A549 (cell line): Measurements from ENCODE around the gene BCL11B. TPM values are rescaled to one million over a fixed set of nuclear protein-coding genes. Genes with fewer than 3 reads are reported as not detected.

Source experiments
- ATAC-seq, 2 experiments: fragments of 200-7000 bp in 1 of 2; fragments of >200 bp in 1 of 2; cut with Nextera tagmentation in 1 of 2; cut with Tn5 transposase in 1 of 2; 3 replicates each; pipeline versions ENCODE4 v1.8.0 to v1.9.1; 2018 to 2020; ENCODE audit warnings: mild to moderate bottlenecking in 1 of 2, moderate library complexity in 1 of 2
- CTCF ChIA-PET: fragments of 300-600 bp; sonication (Branson Sonifier 250); formaldehyde crosslinking; extraction: SDS; loops from one replicate; lab custom pipeline; 2021; ENCODE audit warnings: antibody characterized with exemption, inconsistent platforms; lab: Yijun Ruan, JAX
- POLR2A ChIA-PET: fragments of 350-600 bp; formaldehyde crosslinking; extraction: SDS; loops from one replicate; lab custom pipeline; 2021; ENCODE audit warnings: antibody characterized with exemption, inconsistent platforms; lab: Yijun Ruan, JAX
- DNase-seq, 2 experiments: peaks; one replicate each; pipeline versions ENCODE4 v3.0.0 to v3.0.0-alpha.2; 2011 to 2016; ENCODE audit warnings: low read depth in 1 of 2, low spot score in 1 of 2
- FAIRE-seq: peaks from 2 replicates; lab custom pipeline; 2011; peaks lifted over from hg19 to GRCh38; lab: Jason Lieb, UNC
- H3K27ac ChIP-seq, 2 experiments: fragments of >200 bp; sonication (Bioruptor Twin); formaldehyde crosslinking; 3 replicates each; pipeline ENCODE4 v1.5.1; 2016 to 2017
- H3K4me1 ChIP-seq: fragments of >200 bp; sonication (Bioruptor Twin); formaldehyde crosslinking; 3 replicates; pipeline ENCODE4 v1.6.1; 2016
- H3K4me2 ChIP-seq: fragments of >200 bp; sonication (Bioruptor Twin); formaldehyde crosslinking; 3 replicates; pipeline ENCODE4 v1.6.1; 2016
- H3K4me3 ChIP-seq: fragments of >200 bp; sonication (Bioruptor Twin); formaldehyde crosslinking; 3 replicates; pipeline ENCODE4 v1.5.1; 2016
- H3K9me3 ChIP-seq: fragments of >200 bp; sonication (Bioruptor Twin); formaldehyde crosslinking; 3 replicates; pipeline ENCODE4 v1.6.1; 2016
- CHD2 ChIP-seq: fragments of 150-350 bp; IDR thresholded peaks from 2 replicates; pipeline ENCODE4 v1.6.1; 2014; ENCODE audit warnings: low read length; ENCODE audit not compliant: partially characterized antibody
- CHD4 ChIP-seq: fragments of 200-600 bp; sonication (generic); IDR thresholded peaks from 2 replicates; pipeline ENCODE4 v1.6.1; 2016; ENCODE audit warnings: antibody characterized with exemption, mild to moderate bottlenecking, borderline replicate concordance
- CTCF ChIP-seq: fragments of >200 bp; sonication (Bioruptor Twin); formaldehyde crosslinking; IDR thresholded peaks from 3 replicates; pipeline ENCODE4 v1.5.1; 2016
- E2F6 ChIP-seq: IDR thresholded peaks from 2 replicates; pipeline ENCODE4 v1.6.1; 2012; ENCODE audit warnings: low read depth, borderline replicate concordance
- EP300 ChIP-seq, 2 experiments: fragments of >200 bp; sonication (Bioruptor Twin); formaldehyde crosslinking; IDR thresholded peaks; 2 replicates in 1 of 2; 3 replicates in 1 of 2; pipeline ENCODE4 v1.6.1; 2016 to 2017
- HDAC2 ChIP-seq: fragments of 200-600 bp; sonication (generic); IDR thresholded peaks from 2 replicates; pipeline ENCODE4 v1.6.1; 2016
- HEYL ChIP-seq: fragments of 250-450 bp; sonication (Bioruptor Pico); IDR thresholded peaks from 2 replicates; pipeline ENCODE4 v1.8.0; 2021; ENCODE audit warnings: mild to moderate bottlenecking, moderate library complexity
- HOXA7 ChIP-seq: fragments of 250-450 bp; sonication (Bioruptor Pico); IDR thresholded peaks from 2 replicates; pipeline ENCODE4 v1.5.0; 2020; ENCODE audit warnings: mild to moderate bottlenecking, moderate library complexity
- HOXB5 ChIP-seq: fragments of 250-450 bp; sonication (Bioruptor Pico); IDR thresholded peaks from 2 replicates; pipeline ENCODE4 v1.5.0; 2020; ENCODE audit warnings: mild to moderate bottlenecking, moderate library complexity
- JUN ChIP-seq, 2 experiments: fragments of >200 bp; sonication (Bioruptor Twin); formaldehyde crosslinking; IDR thresholded peaks; 2 replicates in 1 of 2; 3 replicates in 1 of 2; pipeline ENCODE4 v1.6.1; 2016 to 2017
- MAZ ChIP-seq: fragments of 150-350 bp; IDR thresholded peaks from 2 replicates; pipeline ENCODE4 v1.6.1; 2014; ENCODE audit warnings: antibody characterized with exemption, low read depth, low read length, borderline replicate concordance
- NFE2L2 ChIP-seq: fragments of 150-350 bp; conservative IDR thresholded peaks from 2 replicates; pipeline ENCODE4 v1.6.1; 2014; ENCODE audit warnings: low read length
- PBX3 ChIP-seq: IDR thresholded peaks from 2 replicates; pipeline ENCODE4 v1.6.1; 2012
- RARB ChIP-seq: fragments of 250-450 bp; sonication (Bioruptor Pico); IDR thresholded peaks from 2 replicates; pipeline ENCODE4 v1.8.0; 2021; ENCODE audit warnings: mild to moderate bottlenecking, moderate library complexity
- RNF2 ChIP-seq: fragments of 200-600 bp; sonication (generic); IDR thresholded peaks from 2 replicates; pipeline ENCODE4 v1.6.1; 2016; ENCODE audit warnings: low read depth, mild to moderate bottlenecking, antibody characterized with exemption, moderate library complexity, borderline replicate concordance
- SMC3 ChIP-seq: fragments of >200 bp; sonication (Bioruptor Twin); formaldehyde crosslinking; IDR thresholded peaks from 3 replicates; pipeline ENCODE4 v1.6.1; 2018; ENCODE audit warnings: inconsistent platforms
- TP53 ChIP-seq: fragments of 250-450 bp; sonication (Bioruptor Pico); IDR thresholded peaks from 2 replicates; pipeline ENCODE4 v1.5.0; 2021; ENCODE audit warnings: mild to moderate bottlenecking, moderate library complexity
- ZFP36 ChIP-seq: fragments of 450-650 bp; IDR thresholded peaks from 2 replicates; pipeline ENCODE4 v1.6.1; 2014; ENCODE audit warnings: borderline replicate concordance; ENCODE audit not compliant: partially characterized antibody
- WGBS: methylation state at CpG from one replicate; pipeline ENCODE4 v1.1.6; 2017; ENCODE audit errors: missing lambda C conversion rate; 5-methylcytosine and 5-hydroxymethylcytosine counted together
- polyA plus RNA-seq, 4 experiments: library from polyadenylated mRNA; depleted of rRNA in 3 of 4; stranded (reverse); fragments of >200 nt; fragmentation: RNase III in 1 of 4; extraction: RNeasy Plus Mini Kit Qiagen cat#74134 plus additional on column Dnase treatment in 1 of 4; gene quantifications; 2 replicates in 3 of 4; 3 replicates in 1 of 4; pipeline ENCODE4 v1.2.3, GENCODE V29; 2011 to 2017
- TF ChIP-seq, protein P1 (sequence below): fragments of 200-600 bp; sonication (generic); IDR thresholded peaks from 2 replicates; pipeline ENCODE4 v1.6.1; 2016; ENCODE audit warnings: antibody characterized with exemption, mild to moderate bottlenecking, moderate library complexity

BCL11B gene
- polyA plus RNA-seq, 2 of the 4 experiments (the other 2 are of a cell fraction), result 0.43 to 0.49 TPM

- TF ChIP-seq CHD2 (no peak), ZFP36 (no peak), TP53 (CRISPR knock-in tag) (no peak)
- TF ChIP-seq, all 56 proteins: peak for 0
Measured at GRCh38 chr14:99205086-99205688, 66.8 kb downstream of the BCL11B start (continued).

DNA sequence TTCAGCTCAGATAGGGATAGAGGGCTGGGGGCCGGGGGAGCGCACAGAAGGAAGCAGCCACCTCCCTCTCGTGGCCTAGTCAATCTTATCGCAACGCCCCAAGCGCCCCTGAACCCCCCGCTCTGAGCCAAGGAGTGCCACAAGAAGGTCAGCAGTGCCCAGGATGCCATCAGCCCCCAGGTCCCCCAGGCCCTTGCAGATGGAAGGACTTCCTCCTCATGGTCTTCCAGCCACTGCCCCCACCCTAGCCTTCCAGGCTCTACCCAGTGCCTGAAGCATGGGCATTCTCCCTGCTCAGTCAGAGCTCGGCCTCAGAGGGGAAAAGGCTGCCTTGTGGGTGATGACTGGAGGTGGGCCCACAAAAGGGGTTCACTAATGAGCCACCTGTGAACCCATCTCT is 68.2 kb downstream of the BCL11B start:
- Histone ChIP-seq H3K9me3 (no peaks in the 10 kb centered on the region), H3K4me3 (no peak overlapping the region), H3K4me2 (no peak overlapping the region), H3K4me1 (no peaks in the 10 kb centered on the region), H3K27ac (no peak overlapping the region)
- no peak for DNase-seq
- ATAC-seq, result no peak
- ChIA-PET POLR2A (no interaction called here), CTCF (no interaction called here)
- FAIRE-seq, result no peak
- WGBS, result 82% methylated on average over 8 of the region's 8 CpGs
- TF ChIP-seq E2F6 (no peak), HEYL (CRISPR knock-in tag) (no peak), NFE2L2 (no peak), MAZ (no peak), HOXB5 (no peak), RNF2 (no peak), CTCF (no peak), HDAC2 (no peak), HOXA7 (no peak), PBX3 (no peak), JUN (IDR thresholded peaks at IDR 0.05) (no peak), SMC3 (no peak), EP300 (IDR thresholded peaks at IDR 0.05) (no peak), RARB (no peak), CHD4 (no peak)
- TF ChIP-seq, protein P1, sequence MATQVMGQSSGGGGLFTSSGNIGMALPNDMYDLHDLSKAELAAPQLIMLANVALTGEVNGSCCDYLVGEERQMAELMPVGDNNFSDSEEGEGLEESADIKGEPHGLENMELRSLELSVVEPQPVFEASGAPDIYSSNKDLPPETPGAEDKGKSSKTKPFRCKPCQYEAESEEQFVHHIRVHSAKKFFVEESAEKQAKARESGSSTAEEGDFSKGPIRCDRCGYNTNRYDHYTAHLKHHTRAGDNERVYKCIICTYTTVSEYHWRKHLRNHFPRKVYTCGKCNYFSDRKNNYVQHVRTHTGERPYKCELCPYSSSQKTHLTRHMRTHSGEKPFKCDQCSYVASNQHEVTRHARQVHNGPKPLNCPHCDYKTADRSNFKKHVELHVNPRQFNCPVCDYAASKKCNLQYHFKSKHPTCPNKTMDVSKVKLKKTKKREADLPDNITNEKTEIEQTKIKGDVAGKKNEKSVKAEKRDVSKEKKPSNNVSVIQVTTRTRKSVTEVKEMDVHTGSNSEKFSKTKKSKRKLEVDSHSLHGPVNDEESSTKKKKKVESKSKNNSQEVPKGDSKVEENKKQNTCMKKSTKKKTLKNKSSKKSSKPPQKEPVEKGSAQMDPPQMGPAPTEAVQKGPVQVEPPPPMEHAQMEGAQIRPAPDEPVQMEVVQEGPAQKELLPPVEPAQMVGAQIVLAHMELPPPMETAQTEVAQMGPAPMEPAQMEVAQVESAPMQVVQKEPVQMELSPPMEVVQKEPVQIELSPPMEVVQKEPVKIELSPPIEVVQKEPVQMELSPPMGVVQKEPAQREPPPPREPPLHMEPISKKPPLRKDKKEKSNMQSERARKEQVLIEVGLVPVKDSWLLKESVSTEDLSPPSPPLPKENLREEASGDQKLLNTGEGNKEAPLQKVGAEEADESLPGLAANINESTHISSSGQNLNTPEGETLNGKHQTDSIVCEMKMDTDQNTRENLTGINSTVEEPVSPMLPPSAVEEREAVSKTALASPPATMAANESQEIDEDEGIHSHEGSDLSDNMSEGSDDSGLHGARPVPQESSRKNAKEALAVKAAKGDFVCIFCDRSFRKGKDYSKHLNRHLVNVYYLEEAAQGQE, result no peak
